Body of pancreas (tissue), 4 donors: Measurements from ENCODE around the gene BANP. TPM values are rescaled to one million over a fixed set of nuclear protein-coding genes. Genes with fewer than 3 reads are reported as not detected.
"Not testable (repeated sequence)": the region's sequence is repeated elsewhere in the genome, so short reads cannot be mapped to it uniquely, and the experiment has no call there.

Source experiments
- ATAC-seq: fragments of 150-250 bp; one replicate; pipeline ENCODE4 v1.9.1; 2016
- DNase-seq, 4 donors: peaks; one replicate each; pipeline ENCODE4 v3.0.0-alpha.2; 2019
- H3K27ac ChIP-seq, 4 donors: fragments of 200-600 bp; sonication (generic); 1 replicate in 3 of 4; 2 replicates in 1 of 4; pipeline versions ENCODE4 v1.5.1 to v1.6.1; 2016 to 2019; ENCODE audit warnings: mild to moderate bottlenecking in 1 of 4, mixed read lengths in 1 of 4, moderate library complexity in 1 of 4
- H3K27me3 ChIP-seq, 2 donors: fragments of 200-600 bp; sonication (generic); one replicate each; pipeline ENCODE4 v1.6.0; 2016; ENCODE audit warnings: mild to moderate bottlenecking in 1 of 2
- H3K36me3 ChIP-seq, 2 donors: fragments of 200-600 bp; sonication (generic); replicated peaks in 1 of 2; 2 replicates each; pipeline ENCODE4 v1.5.1; 2016; ENCODE audit warnings: low read depth in 2 of 2; ENCODE audit not compliant: insufficient read depth in 1 of 2
- H3K4me1 ChIP-seq: fragments of 200-600 bp; sonication (generic); one replicate; pipeline ENCODE4 v1.6.0; 2016
- H3K4me3 ChIP-seq, 2 donors: fragments of 200-600 bp; sonication (generic); 1 replicate in 1 of 2; 2 replicates in 1 of 2; pipeline ENCODE4 v1.5.1; 2016 to 2019
- H3K9me3 ChIP-seq, 3 donors: fragments of 200-600 bp; sonication (generic); 1 replicate in 2 of 3; 2 replicates in 1 of 3; pipeline ENCODE4 v1.5.1; 2016
- CTCF ChIP-seq, 7 experiments: fragments of 450-650 bp in 4 of 7; fragments of 200-600 bp in 3 of 7; sonication (generic) in 3 of 7; IDR thresholded peaks; one replicate each; pipeline ENCODE4 v1.5.1; 2016 to 2019; ENCODE audit warnings: antibody characterized with exemption in 7 of 7
- POLR2A ChIP-seq, 3 donors: fragments of 450-650 bp; IDR thresholded peaks; one replicate each; pipeline ENCODE4 v1.6.1; 2016; ENCODE audit warnings: antibody characterized with exemption in 3 of 3, mild to moderate bottlenecking in 2 of 3
- WGBS, 2 donors: methylation state at CpG; one replicate each; pipeline ENCODE4 v1.1.5; 2017; 5-methylcytosine and 5-hydroxymethylcytosine counted together
- intact Hi-C: fragments of 100-400 bp; cut with DNase I; formaldehyde crosslinking; loops from one replicate; pipeline ENCODE4 v1.15.1; 2023
- total RNA-seq, 2 donors: library from RNA; depleted of rRNA; stranded (reverse); fragments of >200 nt; gene quantifications; one replicate each; pipeline ENCODE4 v1.1.0, GENCODE V29; 2016

BANP gene
- total RNA-seq, 2 donors from 2014 or later: 19.1 to 20.2 TPM

- intact Hi-C loops: no loop called here
- no peak for TF ChIP-seq POLR2A (IDR thresholded peaks at IDR 0.05)
- ATAC-seq: no peak
- H3K36me3 ChIP-seq: peaks cover 0 to 3% of the 10 kb centered on the region in 2 donors
- 70 to 90% methylated on average over 6 to 8 of the region's 8 CpGs for WGBS, 2 donors
- H3K4me3 ChIP-seq: no peak overlapping the region
- H3K9me3 ChIP-seq: no peaks in the 10 kb centered on the region
- no peaks in the 10 kb centered on the region for H3K27me3 ChIP-seq
- H3K4me1 ChIP-seq: no peaks in the 10 kb centered on the region
- no peak for DNase-seq
- H3K27ac ChIP-seq: no peak overlapping the region
These were observed 62.6 kb downstream of the BANP start for GRCh38 chr16:88013766-88014251.

- Histone ChIP-seq H3K4me3 (no peak overlapping the region), H3K27ac (no peak overlapping the region), H3K4me1 (no peaks in the 10 kb centered on the region), H3K27me3 (no peaks in the 10 kb centered on the region), H3K9me3 (no peaks in the 10 kb centered on the region), H3K36me3 (peaks cover 0 to 3% of the 10 kb centered on the region in 2 donors)
- DNase-seq (no peak), ATAC-seq (no peak)
- intact Hi-C loops: no loop called here
- no peak for TF ChIP-seq CTCF (IDR thresholded peaks at IDR 0.05)
- TF ChIP-seq POLR2A (IDR thresholded peaks at IDR 0.05): no peak
- WGBS, 2 donors: 80 to 84% methylated on average over 6 to 10 of the region's 10 CpGs
These were observed 63.1 kb downstream of the BANP start for GRCh38 chr16:88014252-88014781.

- no peak for TF ChIP-seq POLR2A (IDR thresholded peaks at IDR 0.05)
- no peak for TF ChIP-seq CTCF (IDR thresholded peaks at IDR 0.05)
- H3K9me3 ChIP-seq: no peaks in the 10 kb centered on the region
- no peak overlapping the region for H3K27ac ChIP-seq
- no peaks in the 10 kb centered on the region for H3K4me1 ChIP-seq
- H3K36me3 ChIP-seq: peaks cover 0 to 3% of the 10 kb centered on the region in 2 donors
- H3K4me3 ChIP-seq: no peak overlapping the region
- no peak for DNase-seq
- no peaks in the 10 kb centered on the region for H3K27me3 ChIP-seq
- no peak for ATAC-seq
- WGBS, 2 donors: 94% methylated on average over 20 to 26 of the region's 32 CpGs
- intact Hi-C loops: no loop called here
These were observed 63.9 kb downstream of the BANP start for GRCh38 chr16:88014954-88015805.

GRCh38 chr16:88015806-88016140, 64.5 kb downstream of the BANP start:
- H3K27me3 ChIP-seq: no peaks in the 10 kb centered on the region
- DNase-seq (no peak), ATAC-seq (no peak)
- intact Hi-C loops: no loop called here
- H3K4me3 ChIP-seq: no peak overlapping the region
- no peaks in the 10 kb centered on the region for H3K36me3 ChIP-seq
- TF ChIP-seq CTCF (IDR thresholded peaks at IDR 0.05) (no peak), POLR2A (IDR thresholded peaks at IDR 0.05) (no peak)
- no peak overlapping the region for H3K27ac ChIP-seq
- WGBS, 2 donors: 88 to 90% methylated on average over 2 to 8 of the region's 9 CpGs
- H3K4me1 ChIP-seq: no peaks in the 10 kb centered on the region
- H3K9me3 ChIP-seq: no peaks in the 10 kb centered on the region

GRCh38 chr16:88016386-88016785, 65.2 kb downstream of the BANP start:
- 86 to 92% methylated on average over 16 to 18 of the region's 18 CpGs for WGBS, 2 donors
- DNase-seq, H3K4me1 ChIP-seq, ATAC-seq, H3K27ac ChIP-seq, H3K36me3 ChIP-seq, intact Hi-C loops, H3K9me3 ChIP-seq, H3K27me3 ChIP-seq, H3K4me3 ChIP-seq: not testable (repeated sequence)
